Hepatocyte (in vitro differentiated cells): Measurements from ENCODE around the gene ARSG. TPM values are rescaled to one million over a fixed set of nuclear protein-coding genes. Genes with fewer than 3 reads are reported as not detected.

Experiments
- DNase-seq: peaks from one replicate; pipeline ENCODE4 v3.0.0-alpha.2; 2016; ENCODE audit warnings: low spot score
- H2AFZ ChIP-seq: fragments of 200-600 bp; sonication (generic); 2 replicates; pipeline ENCODE4 v1.6.0; 2016; ENCODE audit warnings: antibody characterized with exemption, mild to moderate bottlenecking
- H3K27ac ChIP-seq: fragments of 200-600 bp; sonication (generic); 2 replicates; pipeline ENCODE4 v1.5.1; 2016; ENCODE audit warnings: mild to moderate bottlenecking
- H3K27me3 ChIP-seq: fragments of 200-600 bp; sonication (generic); 2 replicates; pipeline ENCODE4 v1.6.1; 2016
- H3K36me3 ChIP-seq: fragments of 200-600 bp; sonication (generic); replicated peaks from 2 replicates; pipeline ENCODE4 v1.5.1; 2016; ENCODE audit warnings: low read depth; ENCODE audit not compliant: insufficient read depth
- H3K4me1 ChIP-seq: fragments of 200-600 bp; sonication (generic); 2 replicates; pipeline ENCODE4 v1.5.1; 2016; ENCODE audit warnings: mild to moderate bottlenecking, moderate library complexity; ENCODE audit not compliant: insufficient read depth
- H3K4me2 ChIP-seq: fragments of 200-600 bp; sonication (generic); 2 replicates; pipeline ENCODE4 v1.6.0; 2016
- H3K4me3 ChIP-seq: fragments of 200-600 bp; sonication (generic); 2 replicates; pipeline ENCODE4 v1.5.1; 2016; ENCODE audit warnings: mild to moderate bottlenecking
- H3K79me2 ChIP-seq: fragments of 200-600 bp; sonication (generic); 2 replicates; pipeline ENCODE4 v1.6.0; 2017; ENCODE audit warnings: mild to moderate bottlenecking
- H3K9me2 ChIP-seq: fragments of 200-600 bp; sonication (generic); replicated peaks from 2 replicates; pipeline ENCODE4 v1.6.0; 2017; ENCODE audit warnings: mild to moderate bottlenecking; ENCODE audit not compliant: insufficient read depth
- H3K9me3 ChIP-seq: fragments of 200-600 bp; sonication (generic); 2 replicates; pipeline ENCODE4 v1.5.1; 2016; ENCODE audit warnings: low read depth, mild to moderate bottlenecking
- H4K20me1 ChIP-seq: fragments of 200-600 bp; sonication (generic); 2 replicates; pipeline ENCODE4 v1.6.0; 2016; ENCODE audit warnings: mild to moderate bottlenecking; ENCODE audit not compliant: insufficient read depth, poor library complexity, severe bottlenecking
- CTCF ChIP-seq: fragments of 200-600 bp; sonication (generic); IDR thresholded peaks from 2 replicates; pipeline ENCODE4 v1.5.1; 2016; ENCODE audit warnings: antibody characterized with exemption, mild to moderate bottlenecking; ENCODE audit not compliant: poor library complexity
- EZH2 ChIP-seq: fragments of 200-600 bp; sonication (generic); IDR thresholded peaks from 2 replicates; pipeline ENCODE4 v1.6.1; 2016; ENCODE audit warnings: antibody characterized with exemption, mild to moderate bottlenecking, borderline replicate concordance
- EZH2phosphoT487 ChIP-seq: fragments of 200-600 bp; sonication (generic); IDR thresholded peaks from one replicate; pipeline ENCODE4 v1.6.1; 2018; ENCODE audit warnings: antibody characterized with exemption, mild to moderate bottlenecking, low read depth, moderate library complexity; ENCODE audit not compliant: unreplicated experiment, severe bottlenecking
- WGBS: methylation state at CpG from one replicate; pipeline ENCODE4 v1.1.6; 2016; ENCODE audit warnings: low lambda C conversion rate; ENCODE audit errors: missing lambda C conversion rate; 5-methylcytosine and 5-hydroxymethylcytosine counted together
- polyA plus RNA-seq: library from polyadenylated mRNA; unstranded; fragments of >200 nt; fragmentation: Nextera tagmentation; extraction: Ambion mirVana; gene quantifications from 2 replicates; pipeline ENCODE4 v1.2.1, GENCODE V29; 2016
- total RNA-seq: library from RNA; depleted of rRNA; stranded (reverse); fragments of >200 nt; gene quantifications from 2 replicates; pipeline ENCODE4 v1.2.3, GENCODE V29; 2014

ARSG gene
- total and polyA plus RNA-seq, 2 experiments from 2014 or later: 1.3 to 1.4 TPM

GRCh38 chr17:68462381-68463210, 171.3 kb downstream of the ARSG start:
- no peaks in the 10 kb centered on the region for H3K4me1 ChIP-seq
- H3K79me2 ChIP-seq: no peaks in the 10 kb centered on the region
- 48% methylated on average over 15 of the region's 15 CpGs for WGBS
- H3K9me3 ChIP-seq: no peaks in the 10 kb centered on the region
- H3K27ac ChIP-seq: no peak overlapping the region
- H3K36me3 ChIP-seq: no peaks in the 10 kb centered on the region
- H3K27me3 ChIP-seq: no peaks in the 10 kb centered on the region
- H2AFZ ChIP-seq: no peak overlapping the region
- H3K4me2 ChIP-seq: no peak overlapping the region
- H3K9me2 ChIP-seq: no peaks in the 10 kb centered on the region
- peak; percentile 94 for DNase-seq
- TF ChIP-seq CTCF: peak; percentile 77
- no peak for TF ChIP-seq EZH2phosphoT487
- no peak for TF ChIP-seq EZH2
- no peak overlapping the region for H3K4me3 ChIP-seq
- H4K20me1 ChIP-seq: no peaks in the 10 kb centered on the region

- no peak for DNase-seq
- Histone ChIP-seq H3K9me2 (no peaks in the 10 kb centered on the region), H3K36me3 (no peaks in the 10 kb centered on the region), H4K20me1 (no peaks in the 10 kb centered on the region), H3K4me3 (no peak overlapping the region), H3K9me3 (no peaks in the 10 kb centered on the region), H3K4me2 (no peak overlapping the region), H3K27ac (no peak overlapping the region), H2AFZ (no peak overlapping the region), H3K27me3 (no peaks in the 10 kb centered on the region), H3K79me2 (no peaks in the 10 kb centered on the region), H3K4me1 (no peaks in the 10 kb centered on the region)
- WGBS: 64% methylated on average over 6 of the region's 6 CpGs
- no peak for TF ChIP-seq EZH2
- no peak for TF ChIP-seq CTCF
- TF ChIP-seq EZH2phosphoT487: no peak
Observed at GRCh38 chr17:68463211-68464019, 172.1 kb downstream of the ARSG start.

GRCh38 chr17:68468334-68468733, 177.0 kb downstream of the ARSG start:
- Histone ChIP-seq H3K27ac (peak overlapping the region; percentile 57), H3K9me2 (no peaks in the 10 kb centered on the region), H4K20me1 (no peaks in the 10 kb centered on the region), H3K36me3 (no peaks in the 10 kb centered on the region), H3K79me2 (no peaks in the 10 kb centered on the region), H3K27me3 (no peaks in the 10 kb centered on the region), H2AFZ (no peak overlapping the region), H3K4me2 (no peak overlapping the region), H3K4me3 (no peak overlapping the region), H3K9me3 (no peaks in the 10 kb centered on the region), H3K4me1 (no peaks in the 10 kb centered on the region)
- TF ChIP-seq CTCF (no peak), EZH2 (no peak), EZH2phosphoT487 (no peak)
- DNase-seq: no peak
- WGBS: 51% methylated on average over 5 of the region's 5 CpGs
